HG03103 (cell line): ENCODE measurements around the gene TAF4B.
"Not testable (repeated sequence)": the region's sequence is repeated elsewhere in the genome, so short reads cannot be mapped to it uniquely, and the experiment has no call there.

ENCODE experiments used
- ATAC-seq: cut with Tn5 transposase; IDR thresholded peaks from one replicate; pipeline ENCODE4 v1.9.1; 2021; ENCODE audit warnings: low read depth; ENCODE audit not compliant: unreplicated experiment

Gene TAF4B

DNA sequence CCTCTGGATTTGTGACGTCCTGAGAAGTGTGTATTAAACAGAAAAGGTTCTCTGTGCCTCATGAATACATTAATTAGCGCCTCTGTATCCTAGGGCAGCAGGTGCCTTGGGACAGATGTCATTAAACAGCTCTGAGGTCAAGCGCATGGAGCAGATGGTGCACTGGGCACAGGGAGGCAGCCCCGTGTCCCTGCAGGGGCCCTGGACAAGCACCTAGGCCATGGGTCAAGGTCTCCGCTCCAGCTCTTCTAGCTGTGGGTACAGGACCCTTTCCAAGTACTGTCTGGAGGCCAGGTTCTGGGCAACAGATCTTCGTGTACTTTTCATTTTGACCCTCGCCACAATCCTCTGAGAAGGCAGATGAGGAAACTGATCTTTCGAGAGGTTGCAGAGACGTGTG is 195.7 kb downstream of the TAF4B start:
- ATAC-seq = no peak

DNA sequence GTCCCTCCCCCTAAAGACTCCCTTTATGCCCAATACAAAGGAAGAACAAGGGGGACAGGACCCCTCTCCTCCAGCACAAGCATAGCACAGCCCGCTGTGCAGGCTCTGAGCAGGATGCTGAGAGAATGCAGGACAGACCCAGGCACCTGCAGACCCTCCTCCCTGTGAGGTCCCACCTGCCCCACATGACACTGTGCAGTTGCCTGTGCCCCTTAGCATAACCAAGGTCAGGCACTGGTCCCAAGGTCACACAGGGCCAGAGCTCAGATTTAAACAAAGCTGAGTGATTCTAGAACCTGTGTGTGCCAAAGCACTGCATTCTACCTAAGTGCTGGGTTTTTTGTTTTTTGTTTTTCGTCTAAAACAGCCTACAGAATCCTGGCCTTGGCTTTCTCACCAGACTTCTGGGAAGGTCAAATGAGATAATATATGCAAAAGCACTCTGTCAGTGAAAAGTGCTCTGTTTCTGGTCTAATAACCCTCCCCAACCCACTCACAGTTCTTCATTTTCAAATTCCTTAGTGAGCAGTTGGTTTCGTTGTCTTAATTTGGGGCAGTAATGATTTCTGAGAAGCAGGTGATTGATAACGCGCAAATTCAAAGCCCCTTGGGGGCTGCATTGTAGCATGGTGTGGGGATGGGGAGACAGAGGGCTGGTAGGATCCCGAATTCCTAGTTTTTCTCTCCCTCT is 196.4 kb downstream of the TAF4B start:
- peak; percentile 81 for ATAC-seq

DNA sequence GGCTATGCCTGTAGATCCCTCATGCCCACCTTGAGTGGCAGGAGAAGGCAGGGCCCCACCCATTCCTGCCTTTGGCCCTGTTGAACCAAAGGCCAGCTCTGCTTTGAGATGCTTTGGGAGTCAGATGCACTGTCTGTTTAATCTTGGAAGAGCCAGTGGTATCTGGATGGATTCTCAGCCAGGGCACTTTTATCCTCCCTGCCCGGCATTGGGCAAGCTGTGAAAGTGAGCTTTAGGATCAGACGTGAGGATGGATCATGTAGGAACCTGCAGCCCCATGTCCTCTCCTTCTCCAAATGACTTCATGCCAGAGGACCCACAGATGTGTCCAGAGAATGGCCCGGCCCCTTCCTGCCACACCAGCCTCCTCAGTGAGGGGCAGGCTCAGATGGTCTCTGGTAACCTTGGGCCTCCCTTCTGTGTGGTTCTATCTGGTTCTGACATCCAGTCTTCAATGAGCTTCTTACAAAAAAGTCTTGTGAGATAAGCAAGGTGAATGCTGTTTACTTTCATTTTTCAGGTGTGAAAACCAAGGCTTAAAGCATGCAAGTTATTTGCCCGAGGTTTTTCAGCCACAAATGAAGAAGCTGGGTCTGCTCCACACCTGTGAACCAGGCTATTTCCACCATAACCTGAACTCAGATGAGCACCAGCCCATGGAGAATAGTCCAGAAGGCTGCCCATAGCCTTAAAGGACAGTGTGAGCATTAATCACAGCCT is 198.3 kb downstream of the TAF4B start:
- ATAC-seq = no peak

DNA sequence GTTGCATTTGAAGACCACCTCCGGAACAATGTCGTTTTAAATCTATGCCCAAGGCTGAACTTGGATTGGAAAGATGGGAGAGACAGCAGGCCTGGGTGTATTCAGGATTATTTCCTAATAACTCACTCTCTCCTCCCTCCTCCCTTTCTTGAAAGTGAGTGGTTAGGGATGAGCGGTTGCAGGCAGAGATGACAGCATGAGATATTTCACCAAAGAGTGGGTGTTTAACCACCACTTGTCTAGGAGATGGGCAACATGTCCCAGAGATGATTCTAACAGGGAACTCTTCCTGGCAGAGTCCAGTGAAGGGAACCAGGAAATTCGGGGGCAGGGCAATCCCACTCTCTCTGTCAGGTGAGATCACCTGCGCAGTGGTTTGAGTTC is 198.9 kb downstream of the TAF4B start:
- ATAC-seq = no peak

DNA sequence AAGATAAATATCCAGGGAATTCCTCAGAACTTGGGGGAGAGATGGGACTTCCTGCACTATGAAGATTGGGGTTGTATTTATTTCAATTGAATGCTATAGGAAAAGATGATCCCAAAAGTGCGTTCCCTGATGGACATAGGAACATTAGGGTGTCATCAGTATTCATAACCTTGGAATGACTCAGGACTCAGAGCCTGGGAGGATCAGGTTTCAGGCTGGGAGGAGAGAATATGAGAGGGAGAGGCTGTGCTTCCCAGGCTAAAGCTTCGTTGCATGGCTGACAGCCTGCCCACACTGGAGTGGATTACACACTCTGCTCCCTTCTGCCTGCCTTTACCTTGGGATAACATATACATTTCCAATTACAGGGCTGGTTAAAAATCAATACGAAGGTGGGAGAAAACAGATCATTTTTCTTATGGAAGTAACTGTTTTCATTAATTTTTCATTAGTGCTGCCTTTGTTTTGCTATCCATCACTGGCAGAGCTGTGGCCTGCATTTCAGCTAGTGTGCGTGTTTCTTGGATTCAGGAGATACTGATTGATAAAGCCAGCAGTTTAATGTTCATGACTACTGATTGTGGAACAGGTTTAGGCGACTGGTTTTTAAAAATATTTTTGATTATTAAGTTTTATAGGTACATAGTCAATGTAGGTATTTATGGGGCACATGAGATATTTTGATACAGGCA is 203.4 kb downstream of the TAF4B start:
- ATAC-seq = no peak

DNA sequence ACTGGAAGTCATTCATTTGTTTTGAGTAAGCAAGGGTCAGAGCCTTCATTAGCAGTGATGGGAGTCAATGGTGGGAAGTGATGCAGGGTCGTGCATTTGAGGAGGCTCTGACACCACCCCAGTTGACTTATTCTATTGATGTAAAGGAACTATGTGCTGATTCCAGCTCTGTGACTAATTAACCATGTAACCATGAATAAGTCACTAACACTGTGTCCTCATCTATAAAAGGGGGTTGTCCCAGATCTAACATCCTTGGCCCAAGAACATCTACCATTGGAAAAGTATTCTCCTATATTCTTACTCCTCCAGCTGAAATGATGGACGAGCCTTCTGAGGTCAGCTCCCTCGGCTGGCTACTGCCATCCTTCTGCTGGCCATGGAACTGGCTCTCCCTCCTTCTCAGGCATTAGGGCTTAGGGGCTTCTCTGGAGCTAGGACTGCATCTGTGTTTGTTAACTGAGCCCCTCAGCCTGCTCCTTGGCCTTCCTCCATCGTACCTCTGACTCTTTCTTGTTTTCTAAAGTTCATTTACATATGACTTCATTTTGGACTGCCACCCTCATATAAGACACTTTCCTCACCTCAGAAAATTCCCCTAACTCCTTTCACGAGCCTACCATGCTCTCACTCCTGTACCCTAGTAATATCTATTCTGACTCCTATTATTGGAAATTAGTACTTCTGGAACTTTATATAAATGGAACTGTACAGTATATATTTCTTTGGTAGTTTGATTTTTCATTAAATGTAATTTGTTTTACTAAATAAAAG is 206.6 kb downstream of the TAF4B start:
- no peak for ATAC-seq

DNA sequence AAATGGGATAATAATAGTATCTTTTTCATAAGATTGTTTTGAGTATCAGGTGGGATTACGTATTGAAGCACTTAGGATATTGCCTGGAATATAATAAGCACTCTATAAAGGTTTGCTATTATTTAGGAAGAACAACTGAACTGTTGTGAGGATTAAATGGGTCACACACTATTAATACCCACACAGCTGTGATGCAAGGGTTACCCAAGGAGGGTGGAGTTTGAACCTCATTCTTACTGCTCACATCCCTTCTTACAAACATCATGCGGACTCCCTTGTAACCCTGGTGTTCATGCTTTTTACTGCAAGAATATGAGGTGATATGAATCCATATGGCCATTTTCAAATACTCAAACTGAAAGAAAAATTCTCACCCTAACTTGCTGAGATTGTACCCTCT is 208.6 kb downstream of the TAF4B start:
- ATAC-seq = no peak

DNA sequence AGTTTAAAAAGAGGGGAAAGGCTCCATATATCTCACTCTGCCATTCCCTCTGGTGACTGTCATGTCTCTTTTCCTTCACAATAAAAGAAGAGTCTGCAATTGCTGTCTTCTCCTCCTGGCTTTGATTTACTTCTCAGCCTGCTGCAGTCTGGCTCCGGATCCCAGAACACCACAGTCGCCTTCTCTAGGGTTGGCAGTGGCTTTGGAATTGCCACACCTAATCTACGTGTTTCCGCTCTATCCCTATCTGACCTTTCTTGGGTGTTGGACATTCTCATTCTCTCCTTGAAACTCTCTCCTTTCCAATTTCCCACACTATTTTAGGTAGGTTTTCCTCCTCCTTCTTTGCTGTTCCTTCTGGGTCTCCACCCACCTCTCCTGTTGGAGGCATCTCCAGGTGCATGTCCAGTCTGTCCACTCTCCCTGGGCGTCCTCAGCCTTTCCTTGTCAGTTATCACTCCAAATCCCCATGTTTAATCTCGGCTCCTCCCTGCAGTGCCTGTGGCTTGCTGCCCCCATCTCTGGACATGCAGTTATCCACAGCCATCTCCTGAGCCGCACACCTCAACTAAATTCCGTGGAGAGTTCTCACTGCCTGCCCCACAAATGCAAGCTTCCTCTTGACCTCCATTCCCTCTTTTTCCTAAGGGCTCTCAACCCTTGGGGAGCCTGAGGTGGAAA is 209.3 kb downstream of the TAF4B start:
- no peak for ATAC-seq

DNA sequence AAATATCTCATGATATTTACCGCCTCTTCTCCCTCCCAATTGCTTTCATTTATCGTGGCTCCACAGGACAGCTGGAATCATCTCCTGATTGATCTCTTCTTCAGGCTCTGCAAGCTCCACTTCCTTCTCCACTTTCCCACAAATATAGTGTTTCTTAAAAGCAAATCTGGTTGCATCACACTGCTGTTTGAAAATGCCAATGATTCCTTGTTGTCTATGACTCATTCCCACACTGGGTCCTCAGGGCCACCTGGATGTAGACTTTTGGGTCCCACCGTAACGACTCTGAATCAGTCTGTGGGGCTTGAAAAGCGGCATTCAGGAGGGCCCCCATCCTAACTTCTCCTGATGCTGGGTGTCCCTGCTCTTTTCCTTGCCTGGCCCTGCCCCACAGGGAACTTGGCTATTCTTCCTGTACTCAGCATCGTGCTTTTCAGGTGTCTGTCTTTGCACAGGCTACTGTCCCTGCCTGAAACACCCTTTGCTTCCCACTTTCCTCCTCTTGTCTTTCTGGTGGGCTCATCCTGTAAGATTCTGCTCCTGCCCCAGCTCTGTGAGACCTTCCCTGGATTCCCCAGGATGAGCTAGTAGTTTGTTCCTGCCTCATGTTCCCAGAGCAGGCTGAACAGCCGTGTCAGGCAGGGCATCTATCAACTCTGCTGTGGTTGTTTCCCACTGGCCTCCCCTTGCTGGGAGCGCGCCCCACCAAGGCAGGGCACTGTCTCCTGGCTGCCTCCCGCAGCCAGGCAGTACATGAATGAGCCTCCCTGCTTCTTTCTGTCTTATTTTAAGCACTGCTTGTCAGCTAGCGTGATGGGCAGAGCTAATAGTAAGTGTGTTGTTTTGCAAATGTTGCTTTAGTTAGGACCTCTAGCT is 210.2 kb downstream of the TAF4B start:
- no peak for ATAC-seq

DNA sequence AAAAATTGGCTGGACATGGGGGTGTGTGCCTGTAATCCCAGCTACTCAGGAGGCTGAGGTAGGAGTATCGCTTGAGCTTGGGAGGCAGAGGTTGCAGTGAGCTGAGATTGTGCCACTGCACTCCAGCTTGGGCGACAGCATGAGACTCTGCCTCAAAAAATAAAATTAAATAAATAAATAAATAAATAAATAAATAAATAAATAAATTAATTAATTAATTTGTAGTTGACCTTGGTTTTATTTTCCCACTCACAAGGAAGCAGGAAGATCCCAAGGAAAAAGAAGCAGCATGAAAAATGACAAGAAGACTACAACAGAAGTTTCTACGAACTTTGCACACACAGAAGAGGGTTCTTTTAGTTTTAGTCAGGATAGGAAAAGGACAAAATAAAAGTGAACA is 211.4 kb downstream of the TAF4B start:
- ATAC-seq = not testable (repeated sequence)

DNA sequence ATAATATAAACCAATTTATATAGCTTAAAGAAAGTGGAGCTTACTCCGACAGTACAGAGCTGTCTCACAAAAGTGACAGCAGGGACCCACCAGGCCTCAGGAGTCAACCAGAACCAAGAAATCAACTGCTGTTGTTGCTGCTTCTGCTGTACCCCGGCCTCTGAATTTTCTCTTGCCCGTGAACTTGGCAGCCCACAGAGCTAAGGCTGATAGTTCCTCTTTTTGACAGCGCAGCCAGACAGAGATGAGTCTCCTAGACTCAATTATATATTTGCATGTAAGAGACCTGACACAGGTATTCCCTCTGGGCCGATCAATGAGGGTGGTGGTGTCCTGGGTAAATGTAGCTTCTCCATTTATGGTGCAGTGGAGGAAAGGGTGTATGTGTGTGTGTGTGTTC is 212.7 kb downstream of the TAF4B start:
- ATAC-seq = peak; percentile 98

DNA sequence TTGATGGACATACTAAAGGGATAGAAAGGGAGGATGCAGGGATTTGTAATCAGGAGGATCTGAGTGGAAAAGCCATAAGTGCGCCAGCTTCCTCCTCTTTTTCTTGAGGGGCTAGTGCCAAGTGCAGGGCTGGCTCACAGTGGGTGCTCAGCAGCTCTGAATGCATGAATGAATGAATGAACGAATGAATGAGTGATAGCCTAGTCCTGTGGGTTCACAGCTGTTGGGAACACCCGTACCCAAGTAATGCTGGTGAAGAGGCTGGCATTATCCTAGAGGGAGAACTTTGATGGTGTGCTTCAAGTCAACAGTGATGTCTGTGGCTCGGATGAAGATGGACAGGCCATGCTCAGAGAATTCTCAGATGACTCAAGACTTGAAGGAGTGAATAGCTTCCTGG is 213.3 kb downstream of the TAF4B start:
- no peak for ATAC-seq

DNA sequence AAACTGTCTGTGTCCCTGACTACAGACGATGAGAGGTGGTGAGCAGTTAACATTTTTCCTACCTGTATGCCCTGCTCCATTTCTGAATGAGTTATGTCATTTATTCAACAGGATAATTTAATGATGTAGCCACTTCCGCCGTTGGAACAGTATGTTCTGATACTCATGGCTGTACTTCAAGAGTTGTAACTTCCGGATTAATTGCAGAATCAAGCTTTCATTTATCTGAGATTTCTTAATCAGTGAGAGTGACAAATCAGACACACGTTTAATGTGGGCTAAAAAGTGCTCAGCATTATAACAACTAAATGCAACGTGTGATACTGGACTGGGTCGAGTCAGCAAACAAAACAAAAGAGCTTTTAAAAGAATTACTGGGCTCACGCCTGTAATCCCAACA is 214.4 kb downstream of the TAF4B start:
- ATAC-seq = no peak
